Astrocyte of the spinal cord (primary cell): ENCODE data around the gene SDSL.

Source experiments
- DNase-seq: peaks from one replicate; pipeline ENCODE4 v3.0.0; 2011; ENCODE audit warnings: low read depth, low spot score
- H3K4me3 ChIP-seq: 2 replicates; pipeline ENCODE4 v1.5.1; 2011; ENCODE audit warnings: low read depth, mild to moderate bottlenecking, low read length, moderate library complexity
- CTCF ChIP-seq: IDR thresholded peaks from 2 replicates; pipeline ENCODE4 v1.5.1; 2012; ENCODE audit warnings: low read depth, mild to moderate bottlenecking, low read length, inconsistent platforms
- in situ Hi-C: cut with HindIII; loops from 2 replicates; pipeline ENCODE4 v1.10.0; 2017; ENCODE audit warnings: low sequenced_read_pairs

SDSL gene

GRCh38 chr12:113443030-113443539 is 20.9 kb downstream of the SDSL start:
- no peak for TF ChIP-seq CTCF
- no peak overlapping the region for H3K4me3 ChIP-seq
- in situ Hi-C loops = no loop called here
- DNase-seq = no peak

GRCh38 chr12:113445544-113446171 is 23.5 kb downstream of the SDSL start:
- in situ Hi-C loops = no loop called here
- no peak overlapping the region for H3K4me3 ChIP-seq
- TF ChIP-seq CTCF = no peak
- no peak for DNase-seq

GRCh38 chr12:113448873-113449272 is 26.7 kb downstream of the SDSL start:
- no peak overlapping the region for H3K4me3 ChIP-seq
- TF ChIP-seq CTCF = no peak
- DNase-seq = no peak
- in situ Hi-C loops = no loop called here

GRCh38 chr12:113449299-113449698 is 27.1 kb downstream of the SDSL start:
- DNase-seq = no peak
- H3K4me3 ChIP-seq = no peak overlapping the region
- in situ Hi-C loops = no loop called here
- TF ChIP-seq CTCF = no peak

- in situ Hi-C loops = no loop called here
- DNase-seq = no peak
- no peak for TF ChIP-seq CTCF
- H3K4me3 ChIP-seq = no peak overlapping the region
Measured at GRCh38 chr12:113449839-113450238, 27.7 kb downstream of the SDSL start.

- in situ Hi-C loops = no loop called here
- no peak overlapping the region for H3K4me3 ChIP-seq
- DNase-seq = no peak
- no peak for TF ChIP-seq CTCF
Measured at GRCh38 chr12:113452458-113452857, 30.3 kb downstream of the SDSL start.

- TF ChIP-seq CTCF = no peak
- in situ Hi-C loops = no loop called here
Measured at GRCh38 chr12:113453330-113453729, 31.1 kb downstream of the SDSL start.

More at GRCh38 chr12:113453330-113453729, 31.1 kb downstream of the SDSL start:
- no peak for DNase-seq
- no peak overlapping the region for H3K4me3 ChIP-seq
